ENCODE data around the gene NME7.

Gene NME7

DNA sequence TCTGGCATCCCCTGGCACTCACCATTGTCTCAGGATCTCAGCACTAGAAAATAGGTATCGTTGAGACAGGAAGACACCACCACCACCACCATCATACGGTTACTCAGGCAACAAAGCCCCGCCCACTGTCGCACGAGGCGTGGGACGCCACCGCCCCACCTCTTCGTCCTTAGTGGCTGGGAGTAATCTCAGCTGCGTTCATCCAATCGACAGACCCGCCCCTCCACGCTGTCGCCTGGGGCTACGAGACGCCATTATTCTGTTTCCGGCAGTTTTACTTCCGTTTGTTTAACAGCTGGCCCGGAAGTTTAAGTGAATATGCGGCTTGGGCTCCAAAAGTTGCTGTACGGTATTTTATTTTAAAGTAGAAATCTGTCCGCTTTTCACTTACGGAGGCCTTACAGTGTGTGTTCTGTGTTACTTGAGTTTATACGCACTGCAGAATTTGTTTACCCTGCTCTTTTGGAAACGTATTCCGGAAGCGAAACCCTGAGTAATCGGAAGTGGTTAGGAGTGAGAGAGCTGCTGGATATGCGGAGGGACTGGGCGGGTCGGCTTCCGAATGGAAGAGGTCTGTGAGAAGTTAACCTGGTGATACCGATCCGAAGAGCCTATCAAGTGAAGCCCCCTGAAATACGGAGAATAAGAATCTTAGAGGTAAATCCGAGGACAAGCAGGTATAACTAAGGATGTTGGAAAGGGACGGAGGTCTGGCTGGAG is at the start of gene NME7, which contains the start of gene BLZF1 (continued):
- TF ChIP-seq ZNF184 (tag by site-specific recombination; IDR thresholded peaks at IDR 0.05) (no peak), ZSCAN30 (tag by site-specific recombination; IDR thresholded peaks at IDR 0.05) (peak; percentile 91), ZNF248 (tag by site-specific recombination; IDR thresholded peaks at IDR 0.05) (no peak), TRIM28 (IDR thresholded peaks at IDR 0.05; ENCODE audit: borderline replicate concordance, low read length) (peak; percentile 55; the same call in 1 of the 2 replicates), ZNF549 (tag by site-specific recombination; IDR thresholded peaks at IDR 0.05) (no peak), ZNF510 (tag by site-specific recombination; IDR thresholded peaks at IDR 0.05; ENCODE audit: insufficient replicate concordance) (no peak), ZXDB (tag by site-specific recombination; IDR thresholded peaks at IDR 0.05) (peak; percentile 96), ZNF174 (tag by site-specific recombination; IDR thresholded peaks at IDR 0.05) (no peak), ZFHX2 (tag by site-specific recombination; conservative IDR thresholded peaks at IDR 0.05) (peak; percentile 83), ZNF843 (tag by site-specific recombination; IDR thresholded peaks at IDR 0.05) (peak; percentile 58; the same call in 1 of the 2 replicates), ZNF146 (tag by site-specific recombination; IDR thresholded peaks at IDR 0.05) (no peak), BCL11B (tag by site-specific recombination; IDR thresholded peaks at IDR 0.05; ENCODE audit: low read depth) (no peak), ZNF658 (tag by site-specific recombination; IDR thresholded peaks at IDR 0.05) (no peak)
- TF ChIP-seq, protein P1, sequence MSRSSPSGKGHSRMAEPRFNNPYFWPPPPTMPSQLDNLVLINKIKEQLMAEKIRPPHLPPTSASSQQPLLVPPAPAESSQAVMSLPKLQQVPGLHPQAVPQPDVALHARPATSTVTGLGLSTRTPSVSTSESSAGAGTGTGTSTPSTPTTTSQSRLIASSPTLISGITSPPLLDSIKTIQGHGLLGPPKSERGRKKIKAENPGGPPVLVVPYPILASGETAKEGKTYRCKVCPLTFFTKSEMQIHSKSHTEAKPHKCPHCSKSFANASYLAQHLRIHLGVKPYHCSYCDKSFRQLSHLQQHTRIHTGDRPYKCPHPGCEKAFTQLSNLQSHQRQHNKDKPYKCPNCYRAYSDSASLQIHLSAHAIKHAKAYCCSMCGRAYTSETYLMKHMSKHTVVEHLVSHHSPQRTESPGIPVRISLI (tag by site-specific recombination; IDR thresholded peaks at IDR 0.05), result no peak
- TF ChIP-seq, protein P2, sequence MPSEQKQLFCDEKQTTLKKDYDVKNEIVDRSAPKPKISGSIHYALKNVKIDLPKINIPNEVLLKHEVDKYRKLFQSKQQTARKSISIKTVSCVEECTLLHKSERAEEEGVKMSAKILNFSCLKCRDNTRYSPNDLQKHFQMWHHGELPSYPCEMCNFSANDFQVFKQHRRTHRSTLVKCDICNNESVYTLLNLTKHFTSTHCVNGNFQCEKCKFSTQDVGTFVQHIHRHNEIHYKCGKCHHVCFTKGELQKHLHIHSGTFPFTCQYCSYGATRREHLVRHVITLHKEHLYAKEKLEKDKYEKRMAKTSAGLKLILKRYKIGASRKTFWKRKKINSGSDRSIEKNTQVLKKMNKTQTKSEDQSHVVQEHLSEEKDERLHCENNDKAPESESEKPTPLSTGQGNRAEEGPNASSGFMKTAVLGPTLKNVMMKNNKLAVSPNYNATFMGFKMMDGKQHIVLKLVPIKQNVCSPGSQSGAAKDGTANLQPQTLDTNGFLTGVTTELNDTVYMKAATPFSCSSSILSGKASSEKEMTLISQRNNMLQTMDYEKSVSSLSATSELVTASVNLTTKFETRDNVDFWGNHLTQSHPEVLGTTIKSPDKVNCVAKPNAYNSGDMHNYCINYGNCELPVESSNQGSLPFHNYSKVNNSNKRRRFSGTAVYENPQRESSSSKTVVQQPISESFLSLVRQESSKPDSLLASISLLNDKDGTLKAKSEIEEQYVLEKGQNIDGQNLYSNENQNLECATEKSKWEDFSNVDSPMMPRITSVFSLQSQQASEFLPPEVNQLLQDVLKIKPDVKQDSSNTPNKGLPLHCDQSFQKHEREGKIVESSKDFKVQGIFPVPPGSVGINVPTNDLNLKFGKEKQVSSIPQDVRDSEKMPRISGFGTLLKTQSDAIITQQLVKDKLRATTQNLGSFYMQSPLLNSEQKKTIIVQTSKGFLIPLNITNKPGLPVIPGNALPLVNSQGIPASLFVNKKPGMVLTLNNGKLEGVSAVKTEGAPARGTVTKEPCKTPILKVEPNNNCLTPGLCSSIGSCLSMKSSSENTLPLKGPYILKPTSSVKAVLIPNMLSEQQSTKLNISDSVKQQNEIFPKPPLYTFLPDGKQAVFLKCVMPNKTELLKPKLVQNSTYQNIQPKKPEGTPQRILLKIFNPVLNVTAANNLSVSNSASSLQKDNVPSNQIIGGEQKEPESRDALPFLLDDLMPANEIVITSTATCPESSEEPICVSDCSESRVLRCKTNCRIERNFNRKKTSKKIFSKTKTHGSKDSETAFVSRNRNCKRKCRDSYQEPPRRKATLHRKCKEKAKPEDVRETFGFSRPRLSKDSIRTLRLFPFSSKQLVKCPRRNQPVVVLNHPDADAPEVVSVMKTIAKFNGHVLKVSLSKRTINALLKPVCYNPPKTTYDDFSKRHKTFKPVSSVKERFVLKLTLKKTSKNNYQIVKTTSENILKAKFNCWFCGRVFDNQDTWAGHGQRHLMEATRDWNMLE (tag by site-specific recombination; conservative IDR thresholded peaks at IDR 0.05; ENCODE audit: low read depth), result peak; percentile 100
- TF ChIP-seq, protein P3, sequence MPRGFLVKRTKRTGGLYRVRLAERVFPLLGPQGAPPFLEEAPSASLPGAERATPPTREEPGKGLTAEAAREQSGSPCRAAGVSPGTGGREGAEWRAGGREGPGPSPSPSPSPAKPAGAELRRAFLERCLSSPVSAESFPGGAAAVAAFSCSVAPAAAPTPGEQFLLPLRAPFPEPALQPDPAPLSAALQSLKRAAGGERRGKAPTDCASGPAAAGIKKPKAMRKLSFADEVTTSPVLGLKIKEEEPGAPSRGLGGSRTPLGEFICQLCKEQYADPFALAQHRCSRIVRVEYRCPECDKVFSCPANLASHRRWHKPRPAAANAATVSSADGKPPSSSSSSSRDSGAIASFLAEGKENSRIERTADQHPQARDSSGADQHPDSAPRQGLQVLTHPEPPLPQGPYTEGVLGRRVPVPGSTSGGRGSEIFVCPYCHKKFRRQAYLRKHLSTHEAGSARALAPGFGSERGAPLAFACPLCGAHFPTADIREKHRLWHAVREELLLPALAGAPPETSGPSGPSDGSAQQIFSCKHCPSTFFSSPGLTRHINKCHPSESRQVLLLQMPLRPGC (tag by site-specific recombination; IDR thresholded peaks at IDR 0.05), result no peak
- TF ChIP-seq, protein P4, sequence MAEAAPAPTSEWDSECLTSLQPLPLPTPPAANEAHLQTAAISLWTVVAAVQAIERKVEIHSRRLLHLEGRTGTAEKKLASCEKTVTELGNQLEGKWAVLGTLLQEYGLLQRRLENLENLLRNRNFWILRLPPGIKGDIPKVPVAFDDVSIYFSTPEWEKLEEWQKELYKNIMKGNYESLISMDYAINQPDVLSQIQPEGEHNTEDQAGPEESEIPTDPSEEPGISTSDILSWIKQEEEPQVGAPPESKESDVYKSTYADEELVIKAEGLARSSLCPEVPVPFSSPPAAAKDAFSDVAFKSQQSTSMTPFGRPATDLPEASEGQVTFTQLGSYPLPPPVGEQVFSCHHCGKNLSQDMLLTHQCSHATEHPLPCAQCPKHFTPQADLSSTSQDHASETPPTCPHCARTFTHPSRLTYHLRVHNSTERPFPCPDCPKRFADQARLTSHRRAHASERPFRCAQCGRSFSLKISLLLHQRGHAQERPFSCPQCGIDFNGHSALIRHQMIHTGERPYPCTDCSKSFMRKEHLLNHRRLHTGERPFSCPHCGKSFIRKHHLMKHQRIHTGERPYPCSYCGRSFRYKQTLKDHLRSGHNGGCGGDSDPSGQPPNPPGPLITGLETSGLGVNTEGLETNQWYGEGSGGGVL (tag by site-specific recombination; IDR thresholded peaks at IDR 0.05), result no peak
- TF ChIP-seq, protein P5, sequence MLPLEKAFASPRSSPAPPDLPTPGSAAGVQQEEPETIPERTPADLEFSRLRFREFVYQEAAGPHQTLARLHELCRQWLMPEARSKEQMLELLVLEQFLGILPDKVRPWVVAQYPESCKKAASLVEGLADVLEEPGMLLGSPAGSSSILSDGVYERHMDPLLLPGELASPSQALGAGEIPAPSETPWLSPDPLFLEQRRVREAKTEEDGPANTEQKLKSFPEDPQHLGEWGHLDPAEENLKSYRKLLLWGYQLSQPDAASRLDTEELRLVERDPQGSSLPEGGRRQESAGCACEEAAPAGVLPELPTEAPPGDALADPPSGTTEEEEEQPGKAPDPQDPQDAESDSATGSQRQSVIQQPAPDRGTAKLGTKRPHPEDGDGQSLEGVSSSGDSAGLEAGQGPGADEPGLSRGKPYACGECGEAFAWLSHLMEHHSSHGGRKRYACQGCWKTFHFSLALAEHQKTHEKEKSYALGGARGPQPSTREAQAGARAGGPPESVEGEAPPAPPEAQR (tag by site-specific recombination; IDR thresholded peaks at IDR 0.05), result no peak
- TF ChIP-seq, protein P6, sequence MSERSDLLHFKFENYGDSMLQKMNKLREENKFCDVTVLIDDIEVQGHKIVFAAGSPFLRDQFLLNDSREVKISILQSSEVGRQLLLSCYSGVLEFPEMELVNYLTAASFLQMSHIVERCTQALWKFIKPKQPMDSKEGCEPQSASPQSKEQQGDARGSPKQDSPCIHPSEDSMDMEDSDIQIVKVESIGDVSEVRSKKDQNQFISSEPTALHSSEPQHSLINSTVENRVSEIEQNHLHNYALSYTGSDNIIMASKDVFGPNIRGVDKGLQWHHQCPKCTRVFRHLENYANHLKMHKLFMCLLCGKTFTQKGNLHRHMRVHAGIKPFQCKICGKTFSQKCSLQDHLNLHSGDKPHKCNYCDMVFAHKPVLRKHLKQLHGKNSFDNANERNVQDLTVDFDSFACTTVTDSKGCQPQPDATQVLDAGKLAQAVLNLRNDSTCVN (tag by site-specific recombination; optimal IDR thresholded peaks at IDR 0.05), result peak; percentile 4
- TF ChIP-seq, protein P7, sequence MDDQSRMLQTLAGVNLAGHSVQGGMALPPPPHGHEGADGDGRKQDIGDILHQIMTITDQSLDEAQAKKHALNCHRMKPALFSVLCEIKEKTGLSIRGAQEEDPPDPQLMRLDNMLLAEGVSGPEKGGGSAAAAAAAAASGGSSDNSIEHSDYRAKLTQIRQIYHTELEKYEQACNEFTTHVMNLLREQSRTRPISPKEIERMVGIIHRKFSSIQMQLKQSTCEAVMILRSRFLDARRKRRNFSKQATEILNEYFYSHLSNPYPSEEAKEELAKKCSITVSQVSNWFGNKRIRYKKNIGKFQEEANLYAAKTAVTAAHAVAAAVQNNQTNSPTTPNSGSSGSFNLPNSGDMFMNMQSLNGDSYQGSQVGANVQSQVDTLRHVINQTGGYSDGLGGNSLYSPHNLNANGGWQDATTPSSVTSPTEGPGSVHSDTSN (CRISPR knock-in tag; IDR thresholded peaks at IDR 0.05), result no peak
- TF ChIP-seq, protein P8, sequence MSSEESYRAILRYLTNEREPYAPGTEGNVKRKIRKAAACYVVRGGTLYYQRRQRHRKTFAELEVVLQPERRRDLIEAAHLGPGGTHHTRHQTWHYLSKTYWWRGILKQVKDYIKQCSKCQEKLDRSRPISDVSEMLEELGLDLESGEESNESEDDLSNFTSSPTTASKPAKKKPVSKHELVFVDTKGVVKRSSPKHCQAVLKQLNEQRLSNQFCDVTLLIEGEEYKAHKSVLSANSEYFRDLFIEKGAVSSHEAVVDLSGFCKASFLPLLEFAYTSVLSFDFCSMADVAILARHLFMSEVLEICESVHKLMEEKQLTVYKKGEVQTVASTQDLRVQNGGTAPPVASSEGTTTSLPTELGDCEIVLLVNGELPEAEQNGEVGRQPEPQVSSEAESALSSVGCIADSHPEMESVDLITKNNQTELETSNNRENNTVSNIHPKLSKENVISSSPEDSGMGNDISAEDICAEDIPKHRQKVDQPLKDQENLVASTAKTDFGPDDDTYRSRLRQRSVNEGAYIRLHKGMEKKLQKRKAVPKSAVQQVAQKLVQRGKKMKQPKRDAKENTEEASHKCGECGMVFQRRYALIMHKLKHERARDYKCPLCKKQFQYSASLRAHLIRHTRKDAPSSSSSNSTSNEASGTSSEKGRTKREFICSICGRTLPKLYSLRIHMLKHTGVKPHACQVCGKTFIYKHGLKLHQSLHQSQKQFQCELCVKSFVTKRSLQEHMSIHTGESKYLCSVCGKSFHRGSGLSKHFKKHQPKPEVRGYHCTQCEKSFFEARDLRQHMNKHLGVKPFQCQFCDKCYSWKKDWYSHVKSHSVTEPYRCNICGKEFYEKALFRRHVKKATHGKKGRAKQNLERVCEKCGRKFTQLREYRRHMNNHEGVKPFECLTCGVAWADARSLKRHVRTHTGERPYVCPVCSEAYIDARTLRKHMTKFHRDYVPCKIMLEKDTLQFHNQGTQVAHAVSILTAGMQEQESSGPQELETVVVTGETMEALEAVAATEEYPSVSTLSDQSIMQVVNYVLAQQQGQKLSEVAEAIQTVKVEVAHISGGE (tag by site-specific recombination; conservative IDR thresholded peaks at IDR 0.05; ENCODE audit: low read depth), result peak; percentile 96

All from HEK293 (cell line).